CD14-positive monocyte (primary cell): ENCODE measurements around the gene LGI2. TPM values are rescaled to one million over a fixed set of nuclear protein-coding genes. Genes with fewer than 3 reads are reported as not detected.

Source experiments
- DNase-seq, 3 donors: peaks; one replicate each; pipeline ENCODE4 v3.0.0-alpha.2; 2011 to 2022
- H2AFZ ChIP-seq: 2 replicates; pipeline ENCODE4 v1.6.0; 2012; ENCODE audit warnings: mild to moderate bottlenecking, low read depth, low read length, inconsistent platforms; ENCODE audit not compliant: insufficient read depth, poor library complexity, severe bottlenecking
- H3K27ac ChIP-seq, 2 donors: 1 replicate in 1 of 2; 2 replicates in 1 of 2; pipeline ENCODE4 v1.5.1; 2012 to 2013; ENCODE audit warnings: low read length in 2 of 2, control low read depth in 1 of 2, inconsistent platforms in 1 of 2, low read depth in 1 of 2, mild to moderate bottlenecking in 1 of 2
- H3K27me3 ChIP-seq, 2 donors: one replicate each; pipeline versions ENCODE4 v1.6.0 to v1.6.1; 2011 to 2013; ENCODE audit warnings: low read length in 2 of 2; ENCODE audit not compliant: control insufficient read depth in 2 of 2, insufficient read depth in 2 of 2
- H3K36me3 ChIP-seq, 2 donors: replicated peaks in 1 of 2; 1 replicate in 1 of 2; 2 replicates in 1 of 2; pipeline versions ENCODE4 v1.5.1 to v1.6.1; 2012 to 2013; ENCODE audit warnings: low read length in 2 of 2, control low read depth in 1 of 2, inconsistent platforms in 1 of 2, mild to moderate bottlenecking in 1 of 2; ENCODE audit not compliant: insufficient read depth in 2 of 2, control insufficient read depth in 1 of 2
- H3K4me1 ChIP-seq, 2 donors: 1 replicate in 1 of 2; 2 replicates in 1 of 2; pipeline versions ENCODE4 v1.5.1 to v1.6.1; 2012 to 2013; ENCODE audit warnings: low read length in 2 of 2, control low read depth in 1 of 2, inconsistent platforms in 1 of 2, mild to moderate bottlenecking in 1 of 2, moderate library complexity in 1 of 2; ENCODE audit not compliant: insufficient read depth in 2 of 2, control insufficient read depth in 1 of 2
- H3K4me2 ChIP-seq: replicated peaks from 2 replicates; pipeline ENCODE3; 2012; ENCODE audit warnings: low read length, moderate library complexity, mild to moderate bottlenecking; ENCODE audit not compliant: poor library complexity, severe bottlenecking; ENCODE audit errors: extremely low read depth
- H3K4me3 ChIP-seq, 3 experiments: fragments of 200-600 bp in 1 of 3; sonication (generic) in 1 of 3; replicated peaks in 1 of 3; 1 replicate in 2 of 3; 2 replicates in 1 of 3; pipeline ENCODE4 v1.5.1; 2011 to 2013; ENCODE audit warnings: low read length in 3 of 3, mild to moderate bottlenecking in 3 of 3, control low read depth in 2 of 3, low read depth in 2 of 3, inconsistent platforms in 1 of 3, moderate library complexity in 1 of 3
- H3K79me2 ChIP-seq: 2 replicates; pipeline ENCODE4 v1.6.0; 2012; ENCODE audit warnings: mild to moderate bottlenecking, control low read depth, inconsistent platforms, low read length, moderate library complexity; ENCODE audit not compliant: insufficient read depth
- H3K9ac ChIP-seq: 2 replicates; pipeline ENCODE4 v1.6.0; 2017; ENCODE audit warnings: low read length, mild to moderate bottlenecking; ENCODE audit not compliant: insufficient read depth, poor library complexity, severe bottlenecking
- H3K9me3 ChIP-seq, 2 donors: replicated peaks in 1 of 2; 1 replicate in 1 of 2; 2 replicates in 1 of 2; pipeline versions ENCODE4 v1.5.1 to v1.6.1; 2012 to 2013; ENCODE audit warnings: low read length in 2 of 2, control low read depth in 1 of 2; ENCODE audit not compliant: control insufficient read depth in 1 of 2, insufficient read depth in 1 of 2
- H4K20me1 ChIP-seq: 2 replicates; pipeline ENCODE4 v1.6.0; 2012; ENCODE audit warnings: mild to moderate bottlenecking, low read length, control low read depth, moderate library complexity; ENCODE audit not compliant: insufficient read depth
- H3K27ac Mint-ChIP-seq, 7 donors: one replicate each; pipeline ENCODE4 v1.8.0; 2020; ENCODE audit warnings: mild to moderate bottlenecking in 7 of 7, mixed read lengths in 7 of 7, moderate library complexity in 6 of 7, inconsistent platforms in 2 of 7
- H3K27me3 Mint-ChIP-seq, 3 donors: one replicate each; pipeline ENCODE4 v1.8.0; 2021 to 2022; ENCODE audit warnings: low read depth in 3 of 3, mild to moderate bottlenecking in 3 of 3, mixed read lengths in 3 of 3, moderate library complexity in 3 of 3, inconsistent platforms in 1 of 3
- H3K36me3 Mint-ChIP-seq, 2 donors: one replicate each; pipeline ENCODE4 v1.8.0; 2020; ENCODE audit warnings: mixed read lengths in 2 of 2, inconsistent platforms in 1 of 2, mild to moderate bottlenecking in 1 of 2
- H3K4me1 Mint-ChIP-seq: one replicate; pipeline ENCODE4 v1.8.0; 2020; ENCODE audit warnings: mild to moderate bottlenecking, mixed read lengths
- H3K4me3 Mint-ChIP-seq, 2 donors: one replicate each; pipeline ENCODE4 v1.8.0; 2020; ENCODE audit warnings: mild to moderate bottlenecking in 2 of 2, mixed read lengths in 2 of 2, moderate library complexity in 1 of 2
- H3K9me3 Mint-ChIP-seq, 7 donors: one replicate each; pipeline ENCODE4 v1.8.0; 2020 to 2022; ENCODE audit warnings: mixed read lengths in 7 of 7, mild to moderate bottlenecking in 6 of 7, moderate library complexity in 6 of 7, inconsistent platforms in 2 of 7
- CTCF ChIP-seq: fragments of 200-600 bp; IDR thresholded peaks from one replicate; pipeline ENCODE4 v1.8.0; 2022; ENCODE audit warnings: antibody characterized with exemption, mild to moderate bottlenecking
- WGBS: methylation state at CpG from one replicate; pipeline ENCODE4 v1.1.5; 2013; ENCODE audit warnings: missing lambda C conversion rate; ENCODE audit not compliant: insufficient coverage; 5-methylcytosine and 5-hydroxymethylcytosine counted together
- intact Hi-C, 2 donors: fragments of 100-400 bp; cut with micrococcal nuclease; formaldehyde crosslinking; loops; one replicate each; pipeline versions ENCODE4 v1.15.0 to v1.15.1; 2023
- polyA plus RNA-seq, 3 donors: library from polyadenylated mRNA; depleted of rRNA in 1 of 3; unstranded in 2 of 3; stranded (reverse) in 1 of 3; fragments of 300-500 nt in 2 of 3; fragments of >200 nt in 1 of 3; fragmentation: Illumina TruSeq in 2 of 3; gene quantifications; 1 replicate in 2 of 3; 2 replicates in 1 of 3; pipeline ENCODE4 v1.2.3, GENCODE V29; 2012 to 2021

The LGI2 gene
- polyA plus RNA-seq, 3 donors = 0.30 to 0.33 TPM; not detected in 1

- H3K27me3 ChIP-seq = no peaks in the 10 kb centered on the region
- H3K27ac ChIP-seq = no peak overlapping the region
- Mint-ChIP-seq H3K27ac (no peak overlapping the region), H3K4me3 (no peak overlapping the region), H3K9me3 (peaks cover 2 to 12% (median 6%) of the 10 kb centered on the region in 7 donors), H3K27me3 (peaks cover 3 to 6% (median 4%) of the 10 kb centered on the region in 3 donors), H3K36me3 (peaks cover 0 to 4% of the 10 kb centered on the region in 2 donors), H3K4me1 (peaks cover 4% of the 10 kb centered on the region)
- peaks cover 0 to 7% of the 10 kb centered on the region in 2 donors for H3K9me3 ChIP-seq
- H4K20me1 ChIP-seq = no peaks in the 10 kb centered on the region
- no peak for TF ChIP-seq CTCF
- DNase-seq = no peak
- H3K79me2 ChIP-seq = no peaks in the 10 kb centered on the region
- no peaks in the 10 kb centered on the region for H3K36me3 ChIP-seq
- intact Hi-C loops = no loop called here
- H3K4me1 ChIP-seq = no peaks in the 10 kb centered on the region
- no peak overlapping the region for H3K4me2 ChIP-seq
- H3K9ac ChIP-seq = no peak overlapping the region
- no peak overlapping the region for H2AFZ ChIP-seq
- no CpG with 5 or more reads among the region's 1 CpG for WGBS
- no peak overlapping the region for H3K4me3 ChIP-seq
Measured at GRCh38 chr4:24992968-24993367, 37.8 kb downstream of the LGI2 start.

DNA sequence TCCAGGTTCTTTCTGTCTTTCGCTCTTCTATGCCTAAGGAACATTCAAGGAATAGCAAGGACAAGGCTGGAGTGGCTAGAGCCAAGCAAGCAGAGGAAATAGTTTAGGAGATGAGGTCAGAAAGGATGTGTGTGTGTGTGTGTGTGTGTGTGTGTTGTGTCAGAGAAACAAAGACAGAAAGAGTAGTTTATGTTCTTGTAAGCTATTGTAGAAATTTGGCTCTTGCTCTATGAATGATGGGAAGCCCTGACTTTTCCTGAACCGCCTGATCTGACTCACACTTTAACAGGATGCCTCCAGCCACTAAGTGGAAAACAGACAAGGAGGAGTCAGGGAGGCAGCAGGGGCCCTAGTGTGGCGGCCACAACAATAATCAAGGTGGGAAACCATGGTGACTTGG is 39.7 kb downstream of the LGI2 start:
- no peak overlapping the region for H3K4me3 Mint-ChIP-seq
- H3K27me3 ChIP-seq = no peaks in the 10 kb centered on the region
- no peaks in the 10 kb centered on the region for H3K36me3 ChIP-seq
- no peaks in the 10 kb centered on the region for H4K20me1 ChIP-seq
- TF ChIP-seq CTCF = no peak
- H3K4me3 ChIP-seq = no peak overlapping the region
- no peaks in the 10 kb centered on the region for H3K79me2 ChIP-seq
- H3K27ac ChIP-seq = no peak overlapping the region
- no peak overlapping the region for H3K4me2 ChIP-seq
- no peak overlapping the region for H2AFZ ChIP-seq
- no peaks in the 10 kb centered on the region for H3K36me3 Mint-ChIP-seq
- peaks cover 0 to 7% of the 10 kb centered on the region in 2 donors for H3K9me3 ChIP-seq
- H3K9me3 Mint-ChIP-seq = peaks cover 2 to 15% (median 6%) of the 10 kb centered on the region in 7 donors
- peaks cover 2 to 8% (median 4%) of the 10 kb centered on the region in 3 donors for H3K27me3 Mint-ChIP-seq
- H3K4me1 ChIP-seq = no peaks in the 10 kb centered on the region
- no peak overlapping the region for H3K9ac ChIP-seq
- intact Hi-C loops = no loop called here
- H3K4me1 Mint-ChIP-seq = peaks cover 4% of the 10 kb centered on the region
- DNase-seq = no peak
- H3K27ac Mint-ChIP-seq = no peak overlapping the region
- 100% methylated on average over 2 of the region's 3 CpGs for WGBS
